HepG2 (cell line): ENCODE data around the gene PIGO. TPM values are rescaled to one million over a fixed set of nuclear protein-coding genes. Genes with fewer than 3 reads are reported as not detected.

Experiments
- AFF4 ChIP-seq: sonication (generic); formaldehyde crosslinking; IDR thresholded peaks from 2 replicates; pipeline ENCODE4 v1.4.0; 2020; ENCODE audit warnings: missing genetic modification reagents
- CEBPB ChIP-seq: IDR thresholded peaks from 2 replicates; pipeline ENCODE4 v1.6.1; 2011; ENCODE audit warnings: low read depth, low read length, improper control_type of control experiment, borderline replicate concordance
- CREB1 ChIP-seq, 2 experiments: fragments of 450-650 bp in 1 of 2; IDR thresholded peaks; 2 replicates each; pipeline ENCODE4 v1.6.1; 2016 to 2017; ENCODE audit warnings: control low read depth in 1 of 2, mild to moderate bottlenecking in 1 of 2, missing compliant biosample characterization in 1 of 2, missing genetic modification characterization in 1 of 2
- ESRRA ChIP-seq: sonication (generic); formaldehyde crosslinking; IDR thresholded peaks from 2 replicates; pipeline ENCODE4 v1.5.1; 2020; ENCODE audit warnings: mild to moderate bottlenecking, low read depth, missing genetic modification reagents
- FOXA3 ChIP-seq: IDR thresholded peaks from 2 replicates; pipeline ENCODE4 v1.6.1; 2016; ENCODE audit warnings: missing genetic modification reagents, missing compliant biosample characterization
- MAFG ChIP-seq: sonication (generic); formaldehyde crosslinking; IDR thresholded peaks from 2 replicates; pipeline ENCODE4 v1.5.1; 2020; ENCODE audit warnings: mild to moderate bottlenecking, missing genetic modification reagents
- MBNL3 ChIP-seq: fragments of 250-450 bp; sonication (Bioruptor Pico); conservative IDR thresholded peaks from 2 replicates; pipeline ENCODE4 v1.8.0; 2022; ENCODE audit warnings: mild to moderate bottlenecking, inconsistent platforms
- PLSCR1 ChIP-seq: sonication (generic); formaldehyde crosslinking; IDR thresholded peaks from 2 replicates; pipeline ENCODE4 v1.5.0; 2020; ENCODE audit warnings: missing genetic modification reagents, mild to moderate bottlenecking, borderline replicate concordance
- POLR2AphosphoS2 ChIP-seq: IDR thresholded peaks from 2 replicates; pipeline ENCODE4 v1.6.1; 2011; ENCODE audit warnings: low read depth, low read length, improper control_type of control experiment
- RXRB ChIP-seq: IDR thresholded peaks from 2 replicates; pipeline ENCODE4 v1.6.1; 2016; ENCODE audit warnings: borderline replicate concordance, missing genetic modification reagents, missing compliant biosample characterization
- SALL2 ChIP-seq: sonication (generic); formaldehyde crosslinking; IDR thresholded peaks from 2 replicates; pipeline ENCODE4 v1.8.1; 2023; ENCODE audit warnings: mild to moderate bottlenecking, missing genetic modification reagents, inconsistent platforms
- SIX1 ChIP-seq: sonication (generic); formaldehyde crosslinking; IDR thresholded peaks from 2 replicates; pipeline ENCODE4 v1.4.0; 2020; ENCODE audit warnings: missing genetic modification reagents, borderline replicate concordance
- SYNCRIP ChIP-seq: fragments of 200-400 bp; formaldehyde crosslinking; IDR thresholded peaks from 2 replicates; pipeline ENCODE4 v1.6.1; 2018; ENCODE audit warnings: mild to moderate bottlenecking, low read depth, low read length; ENCODE audit not compliant: insufficient read depth
- ZMYM4 ChIP-seq: sonication (generic); formaldehyde crosslinking; IDR thresholded peaks from 2 replicates; pipeline ENCODE4 v1.8.1; 2023; ENCODE audit warnings: mild to moderate bottlenecking, missing genetic modification reagents
- ZNF510 ChIP-seq: sonication (generic); formaldehyde crosslinking; IDR thresholded peaks from 2 replicates; pipeline ENCODE4 v1.4.0; 2020; ENCODE audit warnings: low read depth, mild to moderate bottlenecking, missing genetic modification reagents
- ZNF512 ChIP-seq: sonication (generic); formaldehyde crosslinking; IDR thresholded peaks from 2 replicates; pipeline ENCODE4 v1.4.0; 2020; ENCODE audit warnings: mild to moderate bottlenecking, missing genetic modification reagents
- ZSCAN20 ChIP-seq: sonication (generic); formaldehyde crosslinking; IDR thresholded peaks from 2 replicates; pipeline ENCODE4 v1.4.0; 2020; ENCODE audit warnings: missing genetic modification reagents, mild to moderate bottlenecking, borderline replicate concordance
- polyA plus RNA-seq, 8 experiments: library from polyadenylated mRNA; depleted of rRNA in 3 of 8; stranded (reverse) in 7 of 8; unstranded in 1 of 8; fragments of >200 nt; fragmentation: Illumina TruSeq in 4 of 8; extraction: Trizol in 4 of 8; gene quantifications; 2 replicates each; pipeline versions ENCODE4 v1.2.1 to v1.2.3, GENCODE V29; 2011 to 2016; ENCODE audit warnings: low read depth in 4 of 8, missing spikeins in 1 of 8, mixed read lengths in 1 of 8; ENCODE audit not compliant: insufficient read depth in 1 of 8
- total RNA-seq, 5 experiments: library from RNA; depleted of rRNA; stranded (reverse); fragments of >200 nt; fragmentation: Illumina TruSeq; extraction: Trizol; gene quantifications; 2 replicates each; pipeline ENCODE4 v1.2.3, GENCODE V29; 2016; ENCODE audit warnings: low read depth in 1 of 5
- TF ChIP-seq, protein P1 (sequence below): sonication (generic); formaldehyde crosslinking; IDR thresholded peaks from 2 replicates; pipeline ENCODE4 v1.8.0; 2022; ENCODE audit warnings: low read depth, missing genetic modification reagents
- TF ChIP-seq, protein P2 (sequence below): sonication (generic); formaldehyde crosslinking; IDR thresholded peaks from 2 replicates; pipeline ENCODE4 v1.4.0; 2020; ENCODE audit warnings: mild to moderate bottlenecking, missing genetic modification reagents
- TF ChIP-seq, protein P3 (sequence below): sonication (generic); formaldehyde crosslinking; IDR thresholded peaks from 2 replicates; pipeline ENCODE4 v1.4.0; 2020; ENCODE audit warnings: missing genetic modification reagents; ENCODE audit errors: not compliant biosample characterization

PIGO gene
- total and polyA plus RNA-seq, 2 of the 13 experiments (the other 11 are each of a cell fraction or from before 2014, with no cell fraction given), result 20.5 to 26.2 TPM

- TF ChIP-seq, protein P1, sequence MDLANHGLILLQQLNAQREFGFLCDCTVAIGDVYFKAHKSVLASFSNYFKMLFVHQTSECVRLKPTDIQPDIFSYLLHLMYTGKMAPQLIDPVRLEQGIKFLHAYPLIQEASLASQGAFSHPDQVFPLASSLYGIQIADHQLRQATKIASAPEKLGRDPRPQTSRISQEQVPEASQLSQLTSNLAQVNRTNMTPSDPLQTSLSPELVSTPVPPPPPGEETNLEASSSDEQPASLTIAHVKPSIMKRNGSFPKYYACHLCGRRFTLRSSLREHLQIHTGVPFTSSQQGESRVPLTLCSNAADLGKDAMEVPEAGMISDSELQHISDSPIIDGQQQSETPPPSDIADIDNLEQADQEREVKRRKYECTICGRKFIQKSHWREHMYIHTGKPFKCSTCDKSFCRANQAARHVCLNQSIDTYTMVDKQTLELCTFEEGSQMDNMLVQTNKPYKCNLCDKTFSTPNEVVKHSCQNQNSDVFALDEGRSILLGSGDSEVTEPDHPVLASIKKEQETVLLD (CRISPR knock-in tag), result no peak
- TF ChIP-seq MBNL3 (CRISPR knock-in tag), result no peak
- no peak for TF ChIP-seq CEBPB
- TF ChIP-seq ZSCAN20 (CRISPR knock-in tag), result no peak
- TF ChIP-seq ZMYM4 (CRISPR knock-in tag), result peak; percentile 83
- no peak for TF ChIP-seq PLSCR1 (CRISPR knock-in tag)
- TF ChIP-seq ZNF510, result no peak
- TF ChIP-seq ZNF512 (CRISPR knock-in tag), result no peak
- TF ChIP-seq SALL2, result peak; percentile 77; the same call in 1 of the 2 replicates
- no peak for TF ChIP-seq SIX1
- TF ChIP-seq AFF4, result no peak
- no peak for TF ChIP-seq SYNCRIP
- TF ChIP-seq, protein P2, sequence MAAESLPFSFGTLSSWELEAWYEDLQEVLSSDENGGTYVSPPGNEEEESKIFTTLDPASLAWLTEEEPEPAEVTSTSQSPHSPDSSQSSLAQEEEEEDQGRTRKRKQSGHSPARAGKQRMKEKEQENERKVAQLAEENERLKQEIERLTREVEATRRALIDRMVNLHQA (CRISPR knock-in tag), result no peak
- TF ChIP-seq, protein P3, sequence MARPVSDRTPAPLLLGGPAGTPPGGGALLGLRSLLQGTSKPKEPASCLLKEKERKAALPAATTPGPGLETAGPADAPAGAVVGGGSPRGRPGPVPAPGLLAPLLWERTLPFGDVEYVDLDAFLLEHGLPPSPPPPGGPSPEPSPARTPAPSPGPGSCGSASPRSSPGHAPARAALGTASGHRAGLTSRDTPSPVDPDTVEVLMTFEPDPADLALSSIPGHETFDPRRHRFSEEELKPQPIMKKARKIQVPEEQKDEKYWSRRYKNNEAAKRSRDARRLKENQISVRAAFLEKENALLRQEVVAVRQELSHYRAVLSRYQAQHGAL (CRISPR knock-in tag), result no peak
- TF ChIP-seq MAFG (CRISPR knock-in tag), result no peak
- 0 out of 2 replicates have a peak, but pooled peaks have one; percentile 46 for TF ChIP-seq POLR2AphosphoS2
- no peak for TF ChIP-seq ESRRA (CRISPR knock-in tag)
- TF ChIP-seq FOXA3, result peak; percentile 16
- TF ChIP-seq RXRB (CRISPR knock-in tag), result no peak
- TF ChIP-seq CREB1 (IDR thresholded peaks at IDR 0.05), result peak; percentile 96
- peak; percentile 96 for TF ChIP-seq CREB1 (CRISPR knock-in tag; IDR thresholded peaks at IDR 0.05)
Observed at GRCh38 chr9:35072461-35073278, 23.7 kb downstream of the PIGO start, which contains the start of gene VCP (continued).
